SU-DHL-6 (cell line): ENCODE results near the gene ZNF469.

Source experiments
- H2AFZ ChIP-seq: fragments of 200-600 bp; sonication (generic); 2 replicates; pipeline ENCODE4 v1.6.1; 2014; ENCODE audit warnings: low read depth, mild to moderate bottlenecking, moderate library complexity, mixed read lengths, antibody characterized with exemption, low read length; ENCODE audit not compliant: severe bottlenecking
- H3F3A ChIP-seq: fragments of 200-600 bp; shearing (Covaris generic); 2 replicates; pipeline ENCODE4 v1.6.0; 2016; ENCODE audit warnings: antibody characterized with exemption, mild to moderate bottlenecking; ENCODE audit not compliant: insufficient read depth
- H3K27ac ChIP-seq: fragments of 200-600 bp; sonication (generic); 2 replicates; pipeline ENCODE4 v1.5.1; 2016; ENCODE audit warnings: low read depth, mild to moderate bottlenecking, low read length, moderate library complexity, mixed read lengths
- H3K27me3 ChIP-seq: fragments of 200-600 bp; sonication (generic), shearing (Covaris generic); 2 replicates; pipeline ENCODE4 v1.6.0; 2014; ENCODE audit warnings: mild to moderate bottlenecking, low read length
- H3K36me3 ChIP-seq: fragments of 200-600 bp; sonication (generic); 2 replicates; pipeline ENCODE4 v1.6.1; 2014; ENCODE audit warnings: mild to moderate bottlenecking, low read length, mixed read lengths
- H3K4me2 ChIP-seq: fragments of 300-600, 200-600 bp; shearing (Covaris generic), sonication (generic); 2 replicates; pipeline ENCODE4 v1.6.0; 2014; ENCODE audit warnings: low read length, low read depth, mild to moderate bottlenecking; ENCODE audit not compliant: poor library complexity, severe bottlenecking
- H3K4me3 ChIP-seq: fragments of 200-600 bp; sonication (generic); 2 replicates; pipeline ENCODE4 v1.5.1; 2014; ENCODE audit warnings: antibody characterized with exemption, low read length, mild to moderate bottlenecking, mixed read lengths; ENCODE audit not compliant: insufficient read depth, poor library complexity, severe bottlenecking
- H3K79me2 ChIP-seq: fragments of 200-600 bp; sonication (generic); 2 replicates; pipeline ENCODE4 v1.6.1; 2014; ENCODE audit warnings: mild to moderate bottlenecking, low read length, moderate library complexity; ENCODE audit not compliant: insufficient read depth
- H3K9ac ChIP-seq: fragments of 200-600 bp; sonication (generic); 2 replicates; pipeline ENCODE4 v1.7.0; 2014; ENCODE audit warnings: mild to moderate bottlenecking, low read length
- H3K9me2 ChIP-seq: fragments of 200-600 bp; sonication (generic); replicated peaks from 2 replicates; pipeline ENCODE4 v1.6.1; 2014; ENCODE audit warnings: low read length; ENCODE audit not compliant: insufficient read depth
- H3K9me3 ChIP-seq: fragments of 200-600 bp; sonication (generic); 2 replicates; pipeline ENCODE4 v1.6.1; 2014; ENCODE audit warnings: low read length, mixed read lengths; ENCODE audit not compliant: insufficient read depth
- H4K20me1 ChIP-seq: fragments of 200-600 bp; sonication (generic); 2 replicates; pipeline ENCODE4 v1.6.1; 2014; ENCODE audit warnings: low read depth, mild to moderate bottlenecking, antibody characterized with exemption, low read length, moderate library complexity, mixed read lengths
- EZH2phosphoT487 ChIP-seq: fragments of 200-600 bp; sonication (generic), shearing (Covaris generic); conservative IDR thresholded peaks from 2 replicates; pipeline ENCODE4 v1.6.1; 2018; ENCODE audit warnings: mild to moderate bottlenecking, antibody characterized with exemption, low read length, moderate library complexity, mixed read lengths
- TF ChIP-seq, protein P1 (sequence below): fragments of 200-600 bp; sonication (generic); IDR thresholded peaks from one replicate; pipeline ENCODE4 v1.5.1; 2017; ENCODE audit warnings: antibody characterized with exemption, mild to moderate bottlenecking, low read length, moderate library complexity; ENCODE audit not compliant: insufficient read depth, poor library complexity, severe bottlenecking

Gene ZNF469

DNA sequence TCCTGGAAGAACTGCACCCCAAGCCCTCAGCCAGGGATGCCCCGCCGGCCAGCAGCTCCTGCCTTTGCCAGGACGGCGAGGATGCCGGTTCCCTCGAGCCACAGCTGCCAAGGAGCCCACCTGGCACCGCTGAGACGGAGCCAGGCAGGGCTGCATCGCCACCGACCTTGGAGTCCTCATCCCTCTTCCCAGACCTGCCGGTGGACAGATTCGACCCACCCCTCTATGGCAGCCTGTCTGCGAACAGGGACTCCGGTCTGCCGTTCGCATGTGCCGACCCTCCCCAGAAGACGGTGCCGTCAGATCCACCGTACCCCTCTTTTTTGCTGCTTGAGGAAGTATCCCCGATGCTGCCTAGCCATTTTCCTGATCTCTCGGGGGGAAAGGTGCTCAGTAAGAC lies 48.9 kb downstream of the ZNF469 start:
- Histone ChIP-seq H3K27me3 (no peaks in the 10 kb centered on the region), H4K20me1 (no peaks in the 10 kb centered on the region), H3K9me2 (no peaks in the 10 kb centered on the region), H3K4me3 (no peak overlapping the region), H3K9me3 (no peaks in the 10 kb centered on the region), H3K9ac (no peak overlapping the region), H3K27ac (no peak overlapping the region), H3K4me2 (no peak overlapping the region), H2AFZ (no peak overlapping the region), H3K36me3 (no peaks in the 10 kb centered on the region), H3K79me2 (no peaks in the 10 kb centered on the region), H3F3A (no peaks in the 10 kb centered on the region)
- TF ChIP-seq, protein P1, sequence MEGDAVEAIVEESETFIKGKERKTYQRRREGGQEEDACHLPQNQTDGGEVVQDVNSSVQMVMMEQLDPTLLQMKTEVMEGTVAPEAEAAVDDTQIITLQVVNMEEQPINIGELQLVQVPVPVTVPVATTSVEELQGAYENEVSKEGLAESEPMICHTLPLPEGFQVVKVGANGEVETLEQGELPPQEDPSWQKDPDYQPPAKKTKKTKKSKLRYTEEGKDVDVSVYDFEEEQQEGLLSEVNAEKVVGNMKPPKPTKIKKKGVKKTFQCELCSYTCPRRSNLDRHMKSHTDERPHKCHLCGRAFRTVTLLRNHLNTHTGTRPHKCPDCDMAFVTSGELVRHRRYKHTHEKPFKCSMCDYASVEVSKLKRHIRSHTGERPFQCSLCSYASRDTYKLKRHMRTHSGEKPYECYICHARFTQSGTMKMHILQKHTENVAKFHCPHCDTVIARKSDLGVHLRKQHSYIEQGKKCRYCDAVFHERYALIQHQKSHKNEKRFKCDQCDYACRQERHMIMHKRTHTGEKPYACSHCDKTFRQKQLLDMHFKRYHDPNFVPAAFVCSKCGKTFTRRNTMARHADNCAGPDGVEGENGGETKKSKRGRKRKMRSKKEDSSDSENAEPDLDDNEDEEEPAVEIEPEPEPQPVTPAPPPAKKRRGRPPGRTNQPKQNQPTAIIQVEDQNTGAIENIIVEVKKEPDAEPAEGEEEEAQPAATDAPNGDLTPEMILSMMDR: no peak
- TF ChIP-seq EZH2phosphoT487: no peak

DNA sequence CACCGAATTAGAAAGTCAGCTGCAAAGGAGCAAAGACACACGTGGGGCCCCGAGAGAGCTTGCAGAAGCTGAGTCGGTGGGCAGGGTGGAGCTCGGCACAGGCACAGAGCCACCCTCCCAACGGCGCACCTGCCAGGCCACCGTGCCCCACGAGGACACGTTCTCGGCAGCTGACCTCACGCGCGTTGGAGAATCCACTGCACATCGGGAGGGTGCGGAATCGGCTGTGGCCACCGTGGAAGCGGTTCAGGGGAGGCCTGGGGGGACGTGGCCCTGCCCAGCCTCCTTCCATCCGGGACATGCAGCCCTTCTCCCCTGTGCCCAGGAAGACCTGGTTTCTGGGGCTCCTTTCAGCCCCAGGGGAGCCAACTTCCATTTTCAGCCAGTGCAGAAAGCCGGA lies 49.4 kb downstream of the ZNF469 start:
- no peaks in the 10 kb centered on the region for H3K9me2 ChIP-seq
- no peaks in the 10 kb centered on the region for H3K36me3 ChIP-seq
- H4K20me1 ChIP-seq: no peaks in the 10 kb centered on the region
- H3K79me2 ChIP-seq: no peaks in the 10 kb centered on the region
- H3K27me3 ChIP-seq: no peaks in the 10 kb centered on the region
- TF ChIP-seq EZH2phosphoT487: no peak
- TF ChIP-seq, protein P1: no peak
- H3K9ac ChIP-seq: no peak overlapping the region
- H3K9me3 ChIP-seq: no peaks in the 10 kb centered on the region
- no peak overlapping the region for H3K27ac ChIP-seq
- no peaks in the 10 kb centered on the region for H3F3A ChIP-seq
- H3K4me3 ChIP-seq: no peak overlapping the region
- no peak overlapping the region for H3K4me2 ChIP-seq
- H2AFZ ChIP-seq: no peak overlapping the region
